ENCODE data around the gene BAIAP2.
"Not testable (repeated sequence)": the region's sequence is repeated elsewhere in the genome, so short reads cannot be mapped to it uniquely, and the experiment has no call there.

The BAIAP2 gene

GRCh38 chr17:81142301-81143199 lies 107.6 kb downstream of the BAIAP2 start:
- peak; percentile 67 for DNase-seq
- TF ChIP-seq CTCF (IDR thresholded peaks at IDR 0.05; ENCODE audit: low read depth, low read length, missing control alignments) = peak; percentile 79
- in situ Hi-C loops (cut with HindIII; ENCODE audit: low pct_ligation_motif_present, low sequenced_read_pairs) = no loop called here
- Histone ChIP-seq H3K27ac (no peak overlapping the region), H3K36me3 (replicated peaks) (no peaks in the 10 kb centered on the region), H3K27me3 (replicated peaks) (no peaks in the 10 kb centered on the region), H3K4me3 (ENCODE audit: low read depth, low read length) (no peak overlapping the region)

- Histone ChIP-seq H3K27me3 (replicated peaks) (no peaks in the 10 kb centered on the region), H3K36me3 (replicated peaks) (no peaks in the 10 kb centered on the region), H3K27ac (no peak overlapping the region), H3K4me3 (ENCODE audit: low read depth, low read length) (no peak overlapping the region)
- in situ Hi-C loops (cut with HindIII; ENCODE audit: low pct_ligation_motif_present, low sequenced_read_pairs) = no loop called here
- DNase-seq = no peak
- TF ChIP-seq CTCF (IDR thresholded peaks at IDR 0.05; ENCODE audit: low read depth, low read length, missing control alignments) = no peak
These were observed 108.2 kb downstream of the BAIAP2 start for GRCh38 chr17:81143200-81143527.

- H3K4me3 ChIP-seq (ENCODE audit: low read depth, low read length) = no peak overlapping the region
- H3K36me3 ChIP-seq (replicated peaks) = no peaks in the 10 kb centered on the region
- H3K27ac ChIP-seq = no peak overlapping the region
- TF ChIP-seq CTCF (IDR thresholded peaks at IDR 0.05; ENCODE audit: low read depth, low read length, missing control alignments) = no peak
- in situ Hi-C loops (cut with HindIII; ENCODE audit: low pct_ligation_motif_present, low sequenced_read_pairs) = no loop called here
- H3K27me3 ChIP-seq (replicated peaks) = no peaks in the 10 kb centered on the region
- no peak for DNase-seq
These were observed 108.9 kb downstream of the BAIAP2 start for GRCh38 chr17:81143717-81144422.

GRCh38 chr17:81144423-81144781 lies 109.5 kb downstream of the BAIAP2 start:
- no peak for DNase-seq
- in situ Hi-C loops (cut with HindIII; ENCODE audit: low pct_ligation_motif_present, low sequenced_read_pairs) = no loop called here
- no peak for TF ChIP-seq CTCF (IDR thresholded peaks at IDR 0.05; ENCODE audit: low read depth, low read length, missing control alignments)
- Histone ChIP-seq H3K27ac (no peak overlapping the region), H3K36me3 (replicated peaks) (no peaks in the 10 kb centered on the region), H3K4me3 (ENCODE audit: low read depth, low read length) (no peak overlapping the region), H3K27me3 (replicated peaks) (no peaks in the 10 kb centered on the region)

- in situ Hi-C loops (cut with HindIII; ENCODE audit: low pct_ligation_motif_present, low sequenced_read_pairs); H3K27ac ChIP-seq; H3K27me3 ChIP-seq (replicated peaks); H3K36me3 ChIP-seq (replicated peaks); DNase-seq; H3K4me3 ChIP-seq (ENCODE audit: low read depth, low read length): not testable (repeated sequence)
These were observed 111.3 kb downstream of the BAIAP2 start for GRCh38 chr17:81146208-81146607.

- no peak overlapping the region for H3K27ac ChIP-seq
- H3K36me3 ChIP-seq (replicated peaks) = no peaks in the 10 kb centered on the region
- no peaks in the 10 kb centered on the region for H3K27me3 ChIP-seq (replicated peaks)
- in situ Hi-C loops (cut with HindIII; ENCODE audit: low pct_ligation_motif_present, low sequenced_read_pairs) = no loop called here
- TF ChIP-seq CTCF (IDR thresholded peaks at IDR 0.05; ENCODE audit: low read depth, low read length, missing control alignments) = no peak
- no peak overlapping the region for H3K4me3 ChIP-seq (ENCODE audit: low read depth, low read length)
- no peak for DNase-seq
These were observed 112.8 kb downstream of the BAIAP2 start for GRCh38 chr17:81147701-81148100.

All from brain microvascular endothelial cell (primary cell).